HL-60 (cell line): ENCODE measurements around the gene PCYOX1L.

Experiments used
- POLR2AphosphoS5 ChIP-seq: IDR thresholded peaks from 2 replicates; pipeline ENCODE4 v1.6.1; 2012; ENCODE audit warnings: low read depth
- TF ChIP-seq, protein P1 (sequence below): IDR thresholded peaks from one replicate; pipeline ENCODE4 v1.5.1; 2011; ENCODE audit warnings: low read length, control low read depth, inconsistent platforms; ENCODE audit not compliant: insufficient read depth

DNA sequence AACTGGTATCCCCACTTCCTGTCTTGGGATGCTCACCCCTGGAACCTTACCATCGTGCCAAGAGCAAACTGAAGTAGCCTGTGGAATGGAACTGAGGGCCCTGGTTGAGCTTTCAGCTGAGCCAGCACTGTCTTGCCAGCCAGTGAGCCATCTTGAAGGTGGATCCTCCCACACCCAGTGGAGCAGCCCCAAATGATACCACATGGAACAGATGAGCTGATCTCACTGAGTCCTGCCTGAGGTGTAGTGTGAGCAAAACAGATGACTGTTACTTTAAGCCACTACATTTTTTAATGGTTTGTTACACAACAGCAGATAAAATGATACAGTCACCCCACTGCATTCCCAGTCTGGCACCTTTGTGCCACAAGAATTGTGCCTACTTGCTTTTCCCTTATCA lies 2.2 kb upstream of the PCYOX1L start:
- TF ChIP-seq, protein P1, sequence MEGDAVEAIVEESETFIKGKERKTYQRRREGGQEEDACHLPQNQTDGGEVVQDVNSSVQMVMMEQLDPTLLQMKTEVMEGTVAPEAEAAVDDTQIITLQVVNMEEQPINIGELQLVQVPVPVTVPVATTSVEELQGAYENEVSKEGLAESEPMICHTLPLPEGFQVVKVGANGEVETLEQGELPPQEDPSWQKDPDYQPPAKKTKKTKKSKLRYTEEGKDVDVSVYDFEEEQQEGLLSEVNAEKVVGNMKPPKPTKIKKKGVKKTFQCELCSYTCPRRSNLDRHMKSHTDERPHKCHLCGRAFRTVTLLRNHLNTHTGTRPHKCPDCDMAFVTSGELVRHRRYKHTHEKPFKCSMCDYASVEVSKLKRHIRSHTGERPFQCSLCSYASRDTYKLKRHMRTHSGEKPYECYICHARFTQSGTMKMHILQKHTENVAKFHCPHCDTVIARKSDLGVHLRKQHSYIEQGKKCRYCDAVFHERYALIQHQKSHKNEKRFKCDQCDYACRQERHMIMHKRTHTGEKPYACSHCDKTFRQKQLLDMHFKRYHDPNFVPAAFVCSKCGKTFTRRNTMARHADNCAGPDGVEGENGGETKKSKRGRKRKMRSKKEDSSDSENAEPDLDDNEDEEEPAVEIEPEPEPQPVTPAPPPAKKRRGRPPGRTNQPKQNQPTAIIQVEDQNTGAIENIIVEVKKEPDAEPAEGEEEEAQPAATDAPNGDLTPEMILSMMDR, result no peak
- TF ChIP-seq POLR2AphosphoS5, result no peak
